ENCODE data around the gene DNAH10.

Gene DNAH10

GRCh38 chr12:123764109-123764508 is 2.0 kb downstream of the DNAH10 start:
- TF ChIP-seq CTCF (IDR thresholded peaks at IDR 0.05; ENCODE audit: low read depth, low read length) (no peak), MAX (IDR thresholded peaks at IDR 0.05; ENCODE audit: low read depth, low read length) (no peak), POLR2A (IDR thresholded peaks at IDR 0.05; ENCODE audit: extremely low read depth, insufficient read length) (no peak), MYC (IDR thresholded peaks at IDR 0.05; ENCODE audit: low read depth, low read length) (no peak)
- no peak for DNase-seq (ENCODE audit: low read depth)
- no peak overlapping the region for H3K4me3 ChIP-seq (ENCODE audit: low read depth, low read length)

GRCh38 chr12:123765504-123766035 is 3.5 kb downstream of the DNAH10 start:
- TF ChIP-seq MYC (IDR thresholded peaks at IDR 0.05; ENCODE audit: low read depth, low read length) (no peak), CTCF (IDR thresholded peaks at IDR 0.05; ENCODE audit: low read depth, low read length) (no peak), POLR2A (IDR thresholded peaks at IDR 0.05; ENCODE audit: extremely low read depth, insufficient read length) (no peak), MAX (IDR thresholded peaks at IDR 0.05; ENCODE audit: low read depth, low read length) (no peak)
- no peak for DNase-seq (ENCODE audit: low read depth)
- no peak overlapping the region for H3K4me3 ChIP-seq (ENCODE audit: low read depth, low read length)

GRCh38 chr12:123767613-123768012 is 5.5 kb downstream of the DNAH10 start:
- H3K4me3 ChIP-seq (ENCODE audit: low read depth, low read length): no peak overlapping the region
- peak; percentile 70 for DNase-seq (ENCODE audit: low read depth)
- TF ChIP-seq MYC (IDR thresholded peaks at IDR 0.05; ENCODE audit: low read depth, low read length): no peak
- TF ChIP-seq MAX (IDR thresholded peaks at IDR 0.05; ENCODE audit: low read depth, low read length): 0 out of 2 replicates have a peak, but pooled peaks have one; percentile 20

- H3K4me3 ChIP-seq (ENCODE audit: low read depth, low read length): no peak overlapping the region
- no peak for DNase-seq (ENCODE audit: low read depth)
- TF ChIP-seq POLR2A (IDR thresholded peaks at IDR 0.05; ENCODE audit: extremely low read depth, insufficient read length) (no peak), CTCF (IDR thresholded peaks at IDR 0.05; ENCODE audit: low read depth, low read length) (no peak), MYC (IDR thresholded peaks at IDR 0.05; ENCODE audit: low read depth, low read length) (no peak), MAX (IDR thresholded peaks at IDR 0.05; ENCODE audit: low read depth, low read length) (no peak)
These were observed 9.2 kb downstream of the DNAH10 start for GRCh38 chr12:123771261-123771660.

GRCh38 chr12:123772074-123772473 is 10.0 kb downstream of the DNAH10 start:
- TF ChIP-seq MYC (IDR thresholded peaks at IDR 0.05; ENCODE audit: low read depth, low read length): no peak
- no peak for TF ChIP-seq MAX (IDR thresholded peaks at IDR 0.05; ENCODE audit: low read depth, low read length)
- TF ChIP-seq CTCF (IDR thresholded peaks at IDR 0.05; ENCODE audit: low read depth, low read length): no peak
- TF ChIP-seq POLR2A (IDR thresholded peaks at IDR 0.05; ENCODE audit: extremely low read depth, insufficient read length): no peak

GRCh38 chr12:123773375-123773774 is 11.3 kb downstream of the DNAH10 start:
- TF ChIP-seq CTCF (IDR thresholded peaks at IDR 0.05; ENCODE audit: low read depth, low read length) (no peak), MYC (IDR thresholded peaks at IDR 0.05; ENCODE audit: low read depth, low read length) (no peak), MAX (IDR thresholded peaks at IDR 0.05; ENCODE audit: low read depth, low read length) (no peak)
- no peak for DNase-seq (ENCODE audit: low read depth)
- H3K4me3 ChIP-seq (ENCODE audit: low read depth, low read length): no peak overlapping the region

More at GRCh38 chr12:123772074-123772473, 10.0 kb downstream of the DNAH10 start:
- no peak for DNase-seq (ENCODE audit: low read depth)
- H3K4me3 ChIP-seq (ENCODE audit: low read depth, low read length): no peak overlapping the region

Data from NB4 (cell line).